Measurements from ENCODE around the gene EXOG. TPM values are rescaled to one million over a fixed set of nuclear protein-coding genes. Genes with fewer than 3 reads are reported as not detected.

EXOG gene
- total and polyA plus RNA-seq, 4 donors = 3.1 to 16.5 (median 11.1) TPM

DNA sequence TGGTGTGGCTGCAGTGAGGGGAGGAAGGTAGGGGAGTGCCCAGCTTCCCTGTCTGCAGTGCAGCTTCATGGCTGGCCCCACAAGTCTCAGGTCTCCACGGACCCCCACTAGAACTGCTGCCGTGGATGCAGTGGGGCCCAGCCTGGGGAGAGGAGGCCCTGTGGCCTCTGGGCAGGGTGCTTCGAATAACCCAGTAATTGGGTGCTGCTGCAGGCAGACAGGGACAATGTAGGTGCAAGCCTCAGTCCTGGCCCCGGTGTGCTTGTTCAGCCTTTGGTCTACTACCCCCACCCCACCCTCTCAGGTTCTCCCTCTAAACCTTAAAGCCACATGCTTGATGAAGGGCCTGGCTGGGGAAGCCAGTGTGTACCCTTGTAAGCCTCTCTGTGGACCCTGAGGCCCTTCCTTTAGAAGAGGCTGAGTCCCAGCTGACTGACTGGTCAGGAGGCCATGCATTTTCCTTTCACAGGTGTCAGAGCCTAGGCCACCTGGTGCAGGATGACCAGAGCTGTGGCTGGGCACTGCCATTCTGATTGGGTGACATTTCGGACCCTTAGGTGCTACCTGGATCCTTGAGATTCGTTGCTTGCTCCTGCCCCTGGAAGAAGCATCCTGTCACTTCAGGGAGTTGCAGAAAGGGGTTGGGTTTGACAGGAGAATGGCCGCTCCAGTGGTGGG, 21.1 kb upstream of the EXOG start:
- Histone ChIP-seq H3K27me3 (ENCODE audit: control insufficient read depth in 3 of 3, insufficient read depth in 3 of 3, low read length in 2 of 3) (no peaks in the 10 kb centered on the region), H3K9me3 (ENCODE audit: control insufficient read depth in 4 of 4, insufficient read depth in 3 of 4, low read length in 3 of 4) (no peaks in the 10 kb centered on the region), H3K9ac (ENCODE audit: insufficient read depth in 1 of 2, low read length in 2 of 2) (no peak overlapping the region), H3K4me3 (no peak overlapping the region), H3K4me1 (ENCODE audit: control insufficient read depth in 5 of 5, insufficient read depth in 5 of 5, low read length in 5 of 5) (peaks cover 0 to 12% (median 6%) of the 10 kb centered on the region in 5 donors), H3K27ac (ENCODE audit: low read depth in 1 of 2, low read length in 1 of 2) (no peak overlapping the region), H3K36me3 (ENCODE audit: control insufficient read depth in 4 of 4, insufficient read depth in 4 of 4, low read length in 4 of 4) (peaks cover 0 to 7% (median 2%) of the 10 kb centered on the region in 4 donors)
- 87 to 88% methylated on average over 7 of the region's 7 CpGs for WGBS, 2 donors
- TF ChIP-seq, protein P1, sequence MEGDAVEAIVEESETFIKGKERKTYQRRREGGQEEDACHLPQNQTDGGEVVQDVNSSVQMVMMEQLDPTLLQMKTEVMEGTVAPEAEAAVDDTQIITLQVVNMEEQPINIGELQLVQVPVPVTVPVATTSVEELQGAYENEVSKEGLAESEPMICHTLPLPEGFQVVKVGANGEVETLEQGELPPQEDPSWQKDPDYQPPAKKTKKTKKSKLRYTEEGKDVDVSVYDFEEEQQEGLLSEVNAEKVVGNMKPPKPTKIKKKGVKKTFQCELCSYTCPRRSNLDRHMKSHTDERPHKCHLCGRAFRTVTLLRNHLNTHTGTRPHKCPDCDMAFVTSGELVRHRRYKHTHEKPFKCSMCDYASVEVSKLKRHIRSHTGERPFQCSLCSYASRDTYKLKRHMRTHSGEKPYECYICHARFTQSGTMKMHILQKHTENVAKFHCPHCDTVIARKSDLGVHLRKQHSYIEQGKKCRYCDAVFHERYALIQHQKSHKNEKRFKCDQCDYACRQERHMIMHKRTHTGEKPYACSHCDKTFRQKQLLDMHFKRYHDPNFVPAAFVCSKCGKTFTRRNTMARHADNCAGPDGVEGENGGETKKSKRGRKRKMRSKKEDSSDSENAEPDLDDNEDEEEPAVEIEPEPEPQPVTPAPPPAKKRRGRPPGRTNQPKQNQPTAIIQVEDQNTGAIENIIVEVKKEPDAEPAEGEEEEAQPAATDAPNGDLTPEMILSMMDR (IDR thresholded peaks at IDR 0.05; ENCODE audit: control extremely low read depth, extremely low read depth) = no peak
- no peak for ATAC-seq (ENCODE audit: insufficient read depth, low FRiP score)
- no peak for DNase-seq

DNA sequence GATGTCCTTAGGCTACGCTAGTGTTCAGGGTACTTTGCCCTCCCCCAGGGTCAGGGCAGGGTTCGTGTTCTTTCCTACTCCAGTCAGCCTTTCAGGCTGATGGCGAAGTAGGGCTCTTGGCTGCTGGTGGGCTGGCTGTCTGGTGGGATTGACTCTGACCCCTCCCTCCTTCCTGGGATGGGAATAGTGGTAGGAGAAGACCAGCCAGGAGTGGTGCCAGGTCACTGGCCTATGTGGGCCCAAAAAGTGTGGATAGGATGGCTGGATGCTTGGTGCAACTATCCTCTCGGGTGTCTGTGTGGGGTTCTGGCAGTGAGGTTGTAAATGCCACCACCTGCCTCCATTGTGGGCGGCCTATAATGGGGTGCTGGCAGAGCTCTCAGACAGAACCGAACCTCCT, 20.4 kb upstream of the EXOG start:
- H3K36me3 ChIP-seq (ENCODE audit: control insufficient read depth in 4 of 4, insufficient read depth in 4 of 4, low read length in 4 of 4) = peaks cover 1 to 14% (median 5%) of the 10 kb centered on the region in 4 donors
- peaks cover 0 to 12% (median 6%) of the 10 kb centered on the region in 5 donors for H3K4me1 ChIP-seq (ENCODE audit: control insufficient read depth in 5 of 5, insufficient read depth in 5 of 5, low read length in 5 of 5)
- TF ChIP-seq, protein P1 (IDR thresholded peaks at IDR 0.05; ENCODE audit: control extremely low read depth, extremely low read depth) = no peak
- DNase-seq (no peak), ATAC-seq (ENCODE audit: insufficient read depth, low FRiP score) (no peak)
- no peaks in the 10 kb centered on the region for H3K9me3 ChIP-seq (ENCODE audit: control insufficient read depth in 4 of 4, insufficient read depth in 3 of 4, low read length in 3 of 4)
- 93 to 96% methylated on average over 6 of the region's 6 CpGs for WGBS, 2 donors
- no peaks in the 10 kb centered on the region for H3K27me3 ChIP-seq (ENCODE audit: control insufficient read depth in 3 of 3, insufficient read depth in 3 of 3, low read length in 2 of 3)
- no peak overlapping the region for H3K9ac ChIP-seq (ENCODE audit: insufficient read depth in 1 of 2, low read length in 2 of 2)
- no peak overlapping the region for H3K27ac ChIP-seq (ENCODE audit: low read depth in 1 of 2, low read length in 1 of 2)
- H3K4me3 ChIP-seq = no peak overlapping the region

DNA sequence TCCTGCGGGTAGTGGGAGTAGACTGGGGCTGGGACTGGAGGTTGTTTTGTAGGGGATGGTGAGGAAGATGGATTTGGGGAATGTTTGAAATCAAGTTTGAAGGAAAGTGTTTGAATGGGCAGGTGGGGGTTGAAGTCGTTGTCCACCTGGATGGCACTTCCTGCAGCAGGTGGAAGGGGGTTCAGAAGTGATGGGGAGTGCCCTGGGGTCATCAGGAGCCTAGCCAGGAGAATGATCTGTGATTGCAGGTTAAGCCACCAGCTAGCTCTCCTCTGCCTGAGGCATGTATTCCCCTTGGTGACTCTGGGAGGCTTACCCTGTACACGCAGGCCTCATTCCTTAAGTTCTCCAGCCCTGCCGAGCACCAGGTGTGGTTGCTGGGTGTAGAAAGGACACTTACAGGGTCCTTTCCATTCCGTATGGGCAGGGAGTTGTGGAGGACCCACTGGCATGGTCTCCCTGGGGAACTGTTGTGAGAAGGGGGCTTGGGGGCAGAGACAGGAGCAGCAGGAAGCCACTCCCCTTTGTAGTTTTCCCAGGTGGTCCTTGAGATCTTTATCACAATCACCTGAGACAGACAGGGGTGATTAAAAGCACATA, 19.9 kb upstream of the EXOG start:
- H3K36me3 ChIP-seq (ENCODE audit: control insufficient read depth in 4 of 4, insufficient read depth in 4 of 4, low read length in 4 of 4) = peaks cover 5 to 14% (median 9%) of the 10 kb centered on the region in 4 donors
- TF ChIP-seq, protein P1 (IDR thresholded peaks at IDR 0.05; ENCODE audit: control extremely low read depth, extremely low read depth) = no peak
- DNase-seq (no peak), ATAC-seq (ENCODE audit: insufficient read depth, low FRiP score) (no peak)
- H3K4me3 ChIP-seq = no peak overlapping the region
- no peaks in the 10 kb centered on the region for H3K9me3 ChIP-seq (ENCODE audit: control insufficient read depth in 4 of 4, insufficient read depth in 3 of 4, low read length in 3 of 4)
- no peak overlapping the region for H3K9ac ChIP-seq (ENCODE audit: insufficient read depth in 1 of 2, low read length in 2 of 2)
- no peak overlapping the region for H3K27ac ChIP-seq (ENCODE audit: low read depth in 1 of 2, low read length in 1 of 2)
- H3K4me1 ChIP-seq (ENCODE audit: control insufficient read depth in 5 of 5, insufficient read depth in 5 of 5, low read length in 5 of 5) = peaks cover 0 to 12% (median 6%) of the 10 kb centered on the region in 5 donors
- H3K27me3 ChIP-seq (ENCODE audit: control insufficient read depth in 3 of 3, insufficient read depth in 3 of 3, low read length in 2 of 3) = no peaks in the 10 kb centered on the region
- 75 to 79% methylated on average over 5 of the region's 5 CpGs for WGBS, 2 donors

Data from lung (tissue), 12 donors.